Smooth muscle cell of the umbilical artery (primary cell): ENCODE measurements around the gene NAV2. TPM values are rescaled to one million over a fixed set of nuclear protein-coding genes. Genes with fewer than 3 reads are reported as not detected.

Source experiments
- total RNA-seq: library from RNA; depleted of rRNA; stranded (reverse); fragments of >200 nt; gene quantifications from 2 replicates; pipeline ENCODE4 v1.2.3, GENCODE V29; 2014

NAV2 gene
- 8.6 and 22.2 TPM in 2 replicates for total RNA-seq

DNA sequence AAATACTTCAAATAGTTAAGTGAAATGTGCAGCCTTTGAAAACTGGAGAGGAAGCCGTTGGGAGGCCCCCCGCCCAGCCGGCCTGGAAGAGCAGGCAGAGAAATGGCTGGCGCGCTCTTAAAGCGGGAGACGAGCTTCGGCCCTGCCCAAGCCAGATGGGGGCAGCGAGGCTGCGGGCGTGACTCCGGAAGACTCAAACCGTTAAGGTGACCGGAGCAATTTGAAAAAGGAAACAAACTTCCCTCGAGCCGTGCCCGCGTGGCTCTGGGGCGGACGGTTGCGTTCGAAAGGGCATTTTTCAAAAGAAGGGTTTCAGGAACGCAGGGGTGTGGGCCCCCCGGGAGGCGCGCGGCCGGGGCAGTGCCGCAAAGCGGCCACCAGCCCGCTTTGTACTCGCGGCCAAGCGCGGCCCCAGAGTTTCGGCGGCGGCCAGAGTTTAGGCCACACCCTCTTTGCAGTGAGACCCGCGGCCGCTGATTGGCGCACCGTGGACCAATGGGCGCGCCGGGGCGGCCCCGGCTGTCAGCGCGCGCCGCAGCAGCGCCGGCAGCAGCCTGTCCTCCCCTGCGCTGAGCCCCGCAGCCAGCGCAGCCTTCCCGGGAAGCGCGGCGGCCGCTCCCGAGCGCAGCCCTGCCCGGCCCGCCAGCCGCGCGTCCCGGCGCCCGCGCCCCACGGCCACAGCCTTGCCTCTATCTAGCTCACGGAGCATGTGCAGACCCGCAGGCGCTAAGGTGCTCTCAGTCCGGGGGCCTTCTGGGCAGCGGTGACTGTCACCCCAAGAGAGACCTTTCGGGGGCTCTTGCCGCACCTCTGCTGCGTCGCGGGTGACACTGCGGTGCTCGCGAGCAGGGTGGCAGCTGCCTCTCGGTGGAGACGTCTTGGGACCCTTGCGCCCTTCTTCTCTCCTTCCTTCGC is at the start of gene NAV2:
Gene NAV2, plus strand, starts transcription at position 557 of the 915 bp plus-strand sequence. CDS start 859 bp downstream, outside the sequence.

GRCh38 chr11:20160425-20161229 is 448.0 kb downstream of the NAV2 start, which contains the start of gene DBX1:
Gene DBX1 (minus strand): TSS chr11:20160475. CDS start chr11:20160324, 151 bp downstream.

